ENCODE measurements around the gene FPR2. TPM values are rescaled to one million over a fixed set of nuclear protein-coding genes. Genes with fewer than 3 reads are reported as not detected.
A peak's percentile ranks its signal among the peaks of the same experiment; 100 is the strongest.

Gene FPR2
- total RNA-seq, 2 experiments from 2014 or later: not detected

DNA sequence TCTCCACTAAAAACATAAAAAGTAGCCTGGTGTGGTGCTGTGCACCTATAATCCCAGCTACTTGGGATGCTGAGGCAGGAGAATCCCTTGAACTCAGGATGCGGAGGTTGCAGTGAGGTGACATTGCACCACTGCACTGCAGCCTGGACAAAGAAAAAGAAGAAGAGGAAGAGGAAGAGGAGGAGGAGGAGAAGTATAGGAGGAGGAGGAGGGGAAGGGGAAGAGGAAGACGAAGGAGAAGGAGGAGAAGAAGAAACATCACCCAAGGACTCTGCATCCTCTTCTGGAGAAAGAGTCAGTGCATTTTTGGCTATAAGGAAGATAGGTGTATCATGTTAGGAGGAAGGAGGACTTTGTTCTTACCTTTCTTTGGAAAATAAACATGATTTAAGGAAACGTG lies 21.0 kb downstream of the FPR2 start:
- H3K27ac ChIP-seq (ENCODE audit: low read depth, low read length, poor library complexity, severe bottlenecking): no peak overlapping the region
- H3K4me3 ChIP-seq (ENCODE audit: low read depth, low read length, poor library complexity, severe bottlenecking): no peak overlapping the region
- no peaks in the 10 kb centered on the region for H3K36me3 ChIP-seq (ENCODE audit: insufficient read depth, low read length)
- H4K20me1 ChIP-seq (ENCODE audit: insufficient read depth, low read length): no peaks in the 10 kb centered on the region; the same call in 1 of the 2 replicates
- DNase-seq (ENCODE audit: low spot score): no peak
- POLR2A ChIA-PET: no interaction called here
- intact Hi-C loops (cut with micrococcal nuclease; ENCODE audit: unreplicated experiment): no loop called here
- TF ChIP-seq, protein P1, sequence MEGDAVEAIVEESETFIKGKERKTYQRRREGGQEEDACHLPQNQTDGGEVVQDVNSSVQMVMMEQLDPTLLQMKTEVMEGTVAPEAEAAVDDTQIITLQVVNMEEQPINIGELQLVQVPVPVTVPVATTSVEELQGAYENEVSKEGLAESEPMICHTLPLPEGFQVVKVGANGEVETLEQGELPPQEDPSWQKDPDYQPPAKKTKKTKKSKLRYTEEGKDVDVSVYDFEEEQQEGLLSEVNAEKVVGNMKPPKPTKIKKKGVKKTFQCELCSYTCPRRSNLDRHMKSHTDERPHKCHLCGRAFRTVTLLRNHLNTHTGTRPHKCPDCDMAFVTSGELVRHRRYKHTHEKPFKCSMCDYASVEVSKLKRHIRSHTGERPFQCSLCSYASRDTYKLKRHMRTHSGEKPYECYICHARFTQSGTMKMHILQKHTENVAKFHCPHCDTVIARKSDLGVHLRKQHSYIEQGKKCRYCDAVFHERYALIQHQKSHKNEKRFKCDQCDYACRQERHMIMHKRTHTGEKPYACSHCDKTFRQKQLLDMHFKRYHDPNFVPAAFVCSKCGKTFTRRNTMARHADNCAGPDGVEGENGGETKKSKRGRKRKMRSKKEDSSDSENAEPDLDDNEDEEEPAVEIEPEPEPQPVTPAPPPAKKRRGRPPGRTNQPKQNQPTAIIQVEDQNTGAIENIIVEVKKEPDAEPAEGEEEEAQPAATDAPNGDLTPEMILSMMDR (conservative IDR thresholded peaks at IDR 0.05; ENCODE audit: low read length): no peak
- TF ChIP-seq EZH2phosphoT487 (IDR thresholded peaks at IDR 0.05; ENCODE audit: borderline replicate concordance, low read depth, low read length): no peak
- H2AFZ ChIP-seq (ENCODE audit: low read length): no peak overlapping the region
- H3K79me2 ChIP-seq (ENCODE audit: insufficient read depth, low read depth, low read length): no peaks in the 10 kb centered on the region
- H3K9me3 ChIP-seq (ENCODE audit: low read length): no peaks in the 10 kb centered on the region
- no peaks in the 10 kb centered on the region for H3K9me2 ChIP-seq (ENCODE audit: insufficient read depth, low read length)
- BruUV-seq (replicated peaks): no TSS peak
- CTCF ChIA-PET (ENCODE audit: unreplicated experiment): no interaction called here
- no peak overlapping the region for H3K4me2 ChIP-seq (ENCODE audit: low read length)
- no peaks in the 10 kb centered on the region for H3K4me1 ChIP-seq (ENCODE audit: insufficient read depth, low read length, poor library complexity, severe bottlenecking)

DNA sequence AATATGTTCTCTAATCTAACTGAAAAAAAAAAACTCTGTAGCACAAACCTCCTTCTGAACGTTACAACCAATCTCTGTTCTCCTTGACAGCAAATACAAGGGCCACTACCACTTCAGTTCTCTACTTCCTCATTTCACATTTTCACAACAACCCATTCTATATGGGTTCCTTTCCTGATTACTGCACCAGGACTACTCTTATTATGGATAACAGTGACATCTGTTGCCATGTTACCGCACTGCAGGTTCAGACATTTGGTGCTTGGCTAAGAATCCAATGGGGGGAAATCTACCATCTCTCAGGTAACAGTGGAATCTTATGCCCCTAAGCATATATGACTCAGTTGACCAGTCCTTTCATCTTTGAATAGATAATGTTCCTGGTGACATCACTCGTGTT lies 22.4 kb downstream of the FPR2 start:
- H2AFZ ChIP-seq (ENCODE audit: low read length): no peak overlapping the region
- no peaks in the 10 kb centered on the region for H3K9me3 ChIP-seq (ENCODE audit: low read length)
- H3K36me3 ChIP-seq (ENCODE audit: insufficient read depth, low read length): no peaks in the 10 kb centered on the region
- no peaks in the 10 kb centered on the region for H3K79me2 ChIP-seq (ENCODE audit: insufficient read depth, low read depth, low read length)
- DNase-seq (ENCODE audit: low spot score): peak; percentile 62
- no peaks in the 10 kb centered on the region for H3K9me2 ChIP-seq (ENCODE audit: insufficient read depth, low read length)
- no peaks in the 10 kb centered on the region; the same call in 1 of the 2 replicates for H4K20me1 ChIP-seq (ENCODE audit: insufficient read depth, low read length)
- intact Hi-C loops (cut with micrococcal nuclease; ENCODE audit: unreplicated experiment): no loop called here
- no peak overlapping the region for H3K4me2 ChIP-seq (ENCODE audit: low read length)
- H3K4me3 ChIP-seq (ENCODE audit: low read depth, low read length, poor library complexity, severe bottlenecking): no peak overlapping the region
- no peaks in the 10 kb centered on the region for H3K4me1 ChIP-seq (ENCODE audit: insufficient read depth, low read length, poor library complexity, severe bottlenecking)
- ChIA-PET POLR2A (no interaction called here), CTCF (ENCODE audit: unreplicated experiment) (no interaction called here)
- H3K27ac ChIP-seq (ENCODE audit: low read depth, low read length, poor library complexity, severe bottlenecking): no peak overlapping the region
- TF ChIP-seq, protein P1 (conservative IDR thresholded peaks at IDR 0.05; ENCODE audit: low read length): peak; percentile 76
- no peak for TF ChIP-seq EZH2phosphoT487 (IDR thresholded peaks at IDR 0.05; ENCODE audit: borderline replicate concordance, low read depth, low read length)
- BruUV-seq (replicated peaks): no TSS peak

DNA sequence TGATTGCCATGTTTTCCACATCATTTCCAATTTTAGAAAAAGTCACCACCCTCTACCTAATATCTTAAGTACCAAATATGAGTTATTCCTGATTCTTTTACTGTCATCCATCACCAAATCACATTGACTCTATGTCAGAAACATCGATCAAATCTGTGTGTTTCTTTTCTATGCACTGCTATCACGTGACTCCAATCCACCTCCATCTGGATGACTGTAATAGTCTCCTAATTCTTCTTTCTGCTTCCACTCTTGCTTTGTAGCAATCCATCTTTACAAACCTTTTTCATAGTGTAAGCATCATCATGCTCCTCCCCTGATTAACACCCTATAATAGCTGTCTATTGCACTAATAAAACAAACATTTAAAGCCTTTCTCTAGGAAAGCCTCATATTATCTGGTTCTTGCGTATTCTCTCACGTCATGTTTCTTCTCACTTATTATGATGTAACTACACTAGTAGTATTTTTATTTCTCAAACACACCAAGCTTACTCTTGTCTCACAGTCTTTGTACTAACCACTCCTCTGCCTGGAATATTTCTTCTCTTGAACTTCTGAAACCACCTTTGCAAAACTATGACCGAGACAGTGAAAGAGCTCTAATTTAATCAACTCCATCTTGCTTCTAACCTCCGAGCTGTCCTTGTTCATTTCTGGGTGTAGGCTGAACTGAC lies 23.3 kb downstream of the FPR2 start:
- H3K9me2 ChIP-seq (ENCODE audit: insufficient read depth, low read length): no peaks in the 10 kb centered on the region
- H3K9me3 ChIP-seq (ENCODE audit: low read length): no peaks in the 10 kb centered on the region
- POLR2A ChIA-PET: no interaction called here
- no peaks in the 10 kb centered on the region for H3K79me2 ChIP-seq (ENCODE audit: insufficient read depth, low read depth, low read length)
- BruUV-seq (replicated peaks): no TSS peak
- intact Hi-C loops (cut with micrococcal nuclease; ENCODE audit: unreplicated experiment): no loop called here
- no peaks in the 10 kb centered on the region for H3K4me1 ChIP-seq (ENCODE audit: insufficient read depth, low read length, poor library complexity, severe bottlenecking)
- no peak overlapping the region for H3K27ac ChIP-seq (ENCODE audit: low read depth, low read length, poor library complexity, severe bottlenecking)
- no peak for DNase-seq (ENCODE audit: low spot score)
- no peak for TF ChIP-seq EZH2phosphoT487 (IDR thresholded peaks at IDR 0.05; ENCODE audit: borderline replicate concordance, low read depth, low read length)
- TF ChIP-seq, protein P1 (conservative IDR thresholded peaks at IDR 0.05; ENCODE audit: low read length): no peak
- no peak overlapping the region for H3K4me2 ChIP-seq (ENCODE audit: low read length)
- H3K36me3 ChIP-seq (ENCODE audit: insufficient read depth, low read length): no peaks in the 10 kb centered on the region
- no peaks in the 10 kb centered on the region; the same call in 1 of the 2 replicates for H4K20me1 ChIP-seq (ENCODE audit: insufficient read depth, low read length)
- CTCF ChIA-PET (ENCODE audit: unreplicated experiment): no interaction called here
- no peak overlapping the region for H2AFZ ChIP-seq (ENCODE audit: low read length)
- no peak overlapping the region for H3K4me3 ChIP-seq (ENCODE audit: low read depth, low read length, poor library complexity, severe bottlenecking)
